ENCODE data around the gene USF2.

USF2 gene

DNA sequence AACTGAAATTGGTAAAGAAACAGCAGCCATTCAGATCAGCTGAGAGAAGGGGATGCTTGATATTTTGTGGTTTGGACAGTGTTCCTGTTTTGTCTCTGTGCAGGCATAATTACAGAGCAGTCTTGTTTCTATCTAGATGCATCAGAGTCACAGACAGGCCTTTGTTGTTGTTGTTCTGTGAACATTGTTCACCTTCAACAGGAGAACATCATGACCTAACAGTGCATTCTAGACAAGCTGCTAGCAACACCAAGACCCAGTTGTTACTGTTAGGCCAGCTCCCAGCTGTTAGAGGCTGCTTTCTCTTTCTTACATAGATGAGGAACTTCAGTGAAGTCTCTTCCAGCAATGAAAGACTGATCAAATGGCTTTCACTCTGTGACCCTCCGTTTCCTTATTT, 28.4 kb upstream of the USF2 start:
- no peak overlapping the region for H3K4me2 ChIP-seq (ENCODE audit: low read length)
- no peak overlapping the region for H3K9ac ChIP-seq (ENCODE audit: low read length)
- H3K9me3 ChIP-seq (ENCODE audit: insufficient read depth, low read length), result peaks cover 22% of the 10 kb centered on the region
- no peaks in the 10 kb centered on the region for H4K20me1 ChIP-seq (ENCODE audit: insufficient read depth, low read length)
- TF ChIP-seq EZH2phosphoT487 (IDR thresholded peaks at IDR 0.05; ENCODE audit: low read depth), result no peak
- TF ChIP-seq, protein P1, sequence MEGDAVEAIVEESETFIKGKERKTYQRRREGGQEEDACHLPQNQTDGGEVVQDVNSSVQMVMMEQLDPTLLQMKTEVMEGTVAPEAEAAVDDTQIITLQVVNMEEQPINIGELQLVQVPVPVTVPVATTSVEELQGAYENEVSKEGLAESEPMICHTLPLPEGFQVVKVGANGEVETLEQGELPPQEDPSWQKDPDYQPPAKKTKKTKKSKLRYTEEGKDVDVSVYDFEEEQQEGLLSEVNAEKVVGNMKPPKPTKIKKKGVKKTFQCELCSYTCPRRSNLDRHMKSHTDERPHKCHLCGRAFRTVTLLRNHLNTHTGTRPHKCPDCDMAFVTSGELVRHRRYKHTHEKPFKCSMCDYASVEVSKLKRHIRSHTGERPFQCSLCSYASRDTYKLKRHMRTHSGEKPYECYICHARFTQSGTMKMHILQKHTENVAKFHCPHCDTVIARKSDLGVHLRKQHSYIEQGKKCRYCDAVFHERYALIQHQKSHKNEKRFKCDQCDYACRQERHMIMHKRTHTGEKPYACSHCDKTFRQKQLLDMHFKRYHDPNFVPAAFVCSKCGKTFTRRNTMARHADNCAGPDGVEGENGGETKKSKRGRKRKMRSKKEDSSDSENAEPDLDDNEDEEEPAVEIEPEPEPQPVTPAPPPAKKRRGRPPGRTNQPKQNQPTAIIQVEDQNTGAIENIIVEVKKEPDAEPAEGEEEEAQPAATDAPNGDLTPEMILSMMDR (IDR thresholded peaks at IDR 0.05; ENCODE audit: low read depth, low read length), result no peak
- no peaks in the 10 kb centered on the region for H3K79me2 ChIP-seq (ENCODE audit: low read length)
- H3K27ac ChIP-seq (ENCODE audit: low read length), result no peak overlapping the region
- H3K4me3 ChIP-seq (ENCODE audit: low read length), result no peak overlapping the region
- H3K4me1 ChIP-seq (ENCODE audit: low read length), result no peaks in the 10 kb centered on the region
- no peak overlapping the region for H2AFZ ChIP-seq (ENCODE audit: low read depth, low read length)
- H3K36me3 ChIP-seq (replicated peaks; ENCODE audit: low read depth, low read length), result peaks cover 12% of the 10 kb centered on the region
- peaks cover 27% of the 10 kb centered on the region for H3K27me3 ChIP-seq (ENCODE audit: low read depth, low read length)

DNA sequence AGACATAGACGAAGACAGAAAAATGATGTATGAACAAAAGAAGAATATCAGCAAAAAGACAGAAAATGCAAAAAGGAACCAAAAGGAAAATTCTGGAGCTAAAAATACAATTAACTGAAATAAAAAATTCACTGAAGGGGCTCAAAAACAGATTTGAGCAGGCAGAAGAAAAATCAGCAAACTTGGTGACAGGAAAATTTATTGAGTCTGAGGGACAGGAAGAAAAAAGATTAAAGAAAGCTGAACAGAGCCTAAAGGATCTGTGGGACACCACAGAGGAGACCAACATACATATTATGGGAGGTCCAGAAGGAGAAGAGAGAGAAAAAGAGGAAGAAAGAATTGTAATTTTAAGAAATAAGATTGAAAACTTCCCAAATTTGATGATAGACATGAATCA, 27.3 kb upstream of the USF2 start:
- peaks cover 22% of the 10 kb centered on the region for H3K9me3 ChIP-seq (ENCODE audit: insufficient read depth, low read length)
- H3K36me3 ChIP-seq (replicated peaks; ENCODE audit: low read depth, low read length), result peaks cover 12% of the 10 kb centered on the region
- no peak overlapping the region for H2AFZ ChIP-seq (ENCODE audit: low read depth, low read length)
- H3K4me3 ChIP-seq (ENCODE audit: low read length), result no peak overlapping the region
- no peak overlapping the region for H3K9ac ChIP-seq (ENCODE audit: low read length)
- H3K79me2 ChIP-seq (ENCODE audit: low read length), result no peaks in the 10 kb centered on the region
- H3K4me2 ChIP-seq (ENCODE audit: low read length), result no peak overlapping the region
- TF ChIP-seq, protein P1 (IDR thresholded peaks at IDR 0.05; ENCODE audit: low read depth, low read length), result no peak
- TF ChIP-seq EZH2phosphoT487 (IDR thresholded peaks at IDR 0.05; ENCODE audit: low read depth), result no peak
- no peaks in the 10 kb centered on the region for H3K4me1 ChIP-seq (ENCODE audit: low read length)
- H3K27ac ChIP-seq (ENCODE audit: low read length), result no peak overlapping the region
- H3K27me3 ChIP-seq (ENCODE audit: low read depth, low read length), result peaks cover 33% of the 10 kb centered on the region
- no peaks in the 10 kb centered on the region for H4K20me1 ChIP-seq (ENCODE audit: insufficient read depth, low read length)

DNA sequence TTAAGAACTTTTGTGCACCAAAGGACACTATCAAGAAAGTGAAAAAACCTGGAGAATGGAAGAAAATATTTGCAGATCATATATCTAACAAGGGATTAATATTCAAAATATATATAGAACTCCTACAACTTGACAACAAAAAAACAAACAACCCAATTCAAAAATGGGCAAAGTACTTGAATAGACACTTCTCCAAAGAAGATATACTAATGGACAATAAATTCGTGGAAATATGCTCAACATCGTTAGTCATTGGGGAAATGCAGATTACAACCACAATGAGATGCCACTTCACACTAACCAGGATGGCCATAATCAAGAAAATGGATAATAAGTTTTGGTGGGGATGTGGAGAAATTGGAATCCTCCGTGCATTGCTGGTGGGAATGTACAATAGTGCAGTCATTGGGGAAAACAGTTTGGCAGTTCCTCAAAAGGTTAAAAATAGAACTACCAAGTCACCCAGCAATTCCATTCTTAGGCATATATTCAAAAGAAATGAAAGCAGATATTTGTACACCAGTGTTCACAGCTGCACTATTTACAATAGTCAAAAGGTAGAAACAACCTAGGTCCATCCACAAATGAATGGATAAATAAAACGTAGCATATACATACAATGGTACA, 22.2 kb upstream of the USF2 start:
- peaks cover 45% of the 10 kb centered on the region for H3K27me3 ChIP-seq (ENCODE audit: low read depth, low read length)
- H3K9me3 ChIP-seq (ENCODE audit: insufficient read depth, low read length), result peaks cover 8% of the 10 kb centered on the region
- no peak overlapping the region for H3K4me2 ChIP-seq (ENCODE audit: low read length)
- no peak overlapping the region for H3K4me3 ChIP-seq (ENCODE audit: low read length)
- no peaks in the 10 kb centered on the region for H4K20me1 ChIP-seq (ENCODE audit: insufficient read depth, low read length)
- no peaks in the 10 kb centered on the region for H3K79me2 ChIP-seq (ENCODE audit: low read length)
- TF ChIP-seq, protein P1 (IDR thresholded peaks at IDR 0.05; ENCODE audit: low read depth, low read length), result no peak
- no peak for TF ChIP-seq EZH2phosphoT487 (IDR thresholded peaks at IDR 0.05; ENCODE audit: low read depth)
- peaks cover 10% of the 10 kb centered on the region for H3K4me1 ChIP-seq (ENCODE audit: low read length)
- no peaks in the 10 kb centered on the region for H3K36me3 ChIP-seq (replicated peaks; ENCODE audit: low read depth, low read length)
- H3K27ac ChIP-seq (ENCODE audit: low read length), result no peak overlapping the region
- no peak overlapping the region for H2AFZ ChIP-seq (ENCODE audit: low read depth, low read length)
- H3K9ac ChIP-seq (ENCODE audit: low read length), result no peak overlapping the region

DNA sequence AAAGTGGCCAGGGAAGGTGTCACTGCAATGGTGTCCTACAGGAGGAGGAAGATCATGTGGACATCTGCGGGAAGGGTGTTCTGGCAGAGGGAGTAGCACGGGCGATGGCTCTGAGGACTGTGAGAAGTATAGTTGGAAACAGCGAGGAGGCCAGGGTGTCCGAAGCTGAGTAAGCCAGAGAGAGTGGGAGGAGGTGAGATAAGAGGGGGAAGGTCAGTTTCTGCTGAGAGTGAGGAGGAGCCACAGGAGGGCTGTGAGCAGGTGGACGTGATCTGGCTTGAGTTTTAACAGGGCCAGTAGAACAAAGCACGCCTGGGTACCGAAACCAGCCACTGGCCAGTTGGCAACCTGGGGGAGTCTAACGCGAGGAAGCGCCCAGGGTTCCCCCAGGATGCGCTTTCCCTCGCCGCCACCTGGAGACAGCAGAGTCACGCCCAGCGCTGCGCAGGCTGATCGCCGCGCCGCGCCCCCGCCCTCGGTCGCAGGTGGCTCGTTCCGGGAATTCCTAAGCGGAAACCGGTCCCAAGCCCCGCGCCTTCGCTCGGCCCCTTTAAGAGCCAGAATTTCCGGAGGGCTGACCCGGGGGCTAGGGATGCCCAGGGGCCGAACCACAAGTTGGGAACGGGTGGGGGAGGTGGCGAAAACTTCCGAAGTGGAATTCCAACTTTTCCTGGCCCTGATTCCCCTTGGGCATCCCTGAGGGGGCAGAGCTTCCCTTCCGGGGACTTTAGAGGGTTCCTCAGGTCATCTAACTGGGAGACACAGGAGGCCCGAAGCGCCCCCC, 21.0 kb upstream of the USF2 start:
- Histone ChIP-seq H3K9ac (ENCODE audit: low read length) (peak overlapping the region; percentile 46), H3K27me3 (ENCODE audit: low read depth, low read length) (peaks cover 40% of the 10 kb centered on the region), H3K36me3 (replicated peaks; ENCODE audit: low read depth, low read length) (no peaks in the 10 kb centered on the region), H3K79me2 (ENCODE audit: low read length) (no peaks in the 10 kb centered on the region), H4K20me1 (ENCODE audit: insufficient read depth, low read length) (no peaks in the 10 kb centered on the region), H3K4me3 (ENCODE audit: low read length) (peak overlapping the region; percentile 82), H3K9me3 (ENCODE audit: insufficient read depth, low read length) (peaks cover 3% of the 10 kb centered on the region; the same call in 1 of the 2 replicates), H3K4me2 (ENCODE audit: low read length) (peak overlapping the region; percentile 98), H3K4me1 (ENCODE audit: low read length) (peaks cover 10% of the 10 kb centered on the region), H2AFZ (ENCODE audit: low read depth, low read length) (peak overlapping the region; percentile 27), H3K27ac (ENCODE audit: low read length) (no peak overlapping the region)
- TF ChIP-seq, protein P1 (IDR thresholded peaks at IDR 0.05; ENCODE audit: low read depth, low read length), result peak; percentile 60
- no peak for TF ChIP-seq EZH2phosphoT487 (IDR thresholded peaks at IDR 0.05; ENCODE audit: low read depth)
